HepG2 (cell line): ENCODE results near the gene LRRC32. TPM values are rescaled to one million over a fixed set of nuclear protein-coding genes. Genes with fewer than 3 reads are reported as not detected.

Source experiments
- ATAC-seq: fragments of 200-7000 bp; cut with Tn5 transposase; 3 replicates; pipeline ENCODE4 v1.9.1; 2020; ENCODE audit warnings: mild to moderate bottlenecking, moderate library complexity
- BruUV-seq: library from RNA; stranded (reverse); fragments of 400-500 nt; replicated peaks from 2 replicates; lab custom pipeline; 2021; lab: Mats Ljungman, UMichigan
- CTCF ChIA-PET: fragments of 300-600 bp; formaldehyde crosslinking; extraction: SDS; loops from one replicate; lab custom pipeline; 2021; ENCODE audit warnings: low total read pairs, inconsistent platforms, low intra/inter-chr PET ratio; lab: Yijun Ruan, JAX
- POLR2A ChIA-PET: fragments of 350-600 bp; sonication (Branson Sonifier 250); formaldehyde crosslinking; loops from one replicate; lab custom pipeline; 2020; ENCODE audit warnings: antibody characterized with exemption, inconsistent platforms; lab: Yijun Ruan, JAX
- DNase-seq: peaks from one replicate; pipeline ENCODE4 v3.0.0-alpha.2; 2015; ENCODE audit warnings: low spot score
- FAIRE-seq: peaks from 3 replicates; lab custom pipeline; 2011; peaks lifted over from hg19 to GRCh38; lab: Jason Lieb, UNC
- H2AFZ ChIP-seq: one replicate; pipeline ENCODE4 v1.6.1; 2011; ENCODE audit warnings: low read length, inconsistent platforms
- H3K27ac ChIP-seq: fragments of 300-600 bp; 3 replicates; pipeline ENCODE4 v1.8.0; 2011; ENCODE audit warnings: mixed run types, mild to moderate bottlenecking, mixed read lengths, low read length, inconsistent platforms; ENCODE audit not compliant: insufficient read depth; ENCODE audit errors: extremely low read length
- H3K27me3 ChIP-seq, 2 experiments: fragments of 200-600 bp in 1 of 2; 2 replicates in 1 of 2; 3 replicates in 1 of 2; pipeline versions ENCODE4 v1.6.0 to v1.8.0; 2011; ENCODE audit warnings: low read length in 2 of 2, mild to moderate bottlenecking in 2 of 2, moderate library complexity in 2 of 2, inconsistent platforms in 1 of 2; ENCODE audit not compliant: insufficient read depth in 2 of 2, control insufficient read depth in 1 of 2
- H3K36me3 ChIP-seq, 2 experiments: fragments of 200-600 bp in 1 of 2; replicated peaks in 1 of 2; 2 replicates in 1 of 2; 3 replicates in 1 of 2; pipeline versions ENCODE4 v1.5.1 to v1.8.0; 2011; ENCODE audit warnings: low read length in 2 of 2, inconsistent platforms in 1 of 2; ENCODE audit not compliant: insufficient read depth in 2 of 2, control insufficient read depth in 1 of 2
- H3K4me1 ChIP-seq: 2 replicates; pipeline ENCODE4 v1.5.1; 2012; ENCODE audit warnings: low read length, inconsistent platforms; ENCODE audit not compliant: insufficient read depth
- H3K4me2 ChIP-seq: 2 replicates; pipeline ENCODE4 v1.6.0; 2011; ENCODE audit warnings: low read depth, low read length, inconsistent platforms
- H3K4me3 ChIP-seq, 3 experiments: fragments of 200-600 bp in 1 of 3; sonication (generic), shearing (Covaris generic) in 1 of 3; replicated peaks in 1 of 3; 2 replicates each; pipeline ENCODE4 v1.5.1; 2011 to 2016; ENCODE audit warnings: low read length in 3 of 3, inconsistent platforms in 2 of 3, low read depth in 2 of 3, mild to moderate bottlenecking in 2 of 3, control low read depth in 1 of 3, mixed read lengths in 1 of 3; ENCODE audit not compliant: insufficient read depth in 1 of 3
- H3K79me2 ChIP-seq: one replicate; pipeline ENCODE4 v1.6.1; 2011; ENCODE audit warnings: low read length, inconsistent platforms; ENCODE audit not compliant: insufficient read depth
- H3K9ac ChIP-seq: 2 replicates; pipeline ENCODE4 v1.6.0; 2011; ENCODE audit warnings: mild to moderate bottlenecking, low read depth, low read length, inconsistent platforms; ENCODE audit not compliant: insufficient read depth
- H3K9me3 ChIP-seq: 2 replicates; pipeline ENCODE4 v1.5.1; 2012; ENCODE audit warnings: mild to moderate bottlenecking, low read length
- H4K20me1 ChIP-seq: 2 replicates; pipeline ENCODE4 v1.6.0; 2011; ENCODE audit warnings: inconsistent platforms, mild to moderate bottlenecking, low read length, moderate library complexity; ENCODE audit not compliant: insufficient read depth
- CCDC6 ChIP-seq: sonication (generic); formaldehyde crosslinking; IDR thresholded peaks from 2 replicates; pipeline ENCODE4 v1.8.1; 2022; ENCODE audit warnings: mild to moderate bottlenecking, missing genetic modification reagents, moderate library complexity
- DPF2 ChIP-seq: sonication (generic); formaldehyde crosslinking; IDR thresholded peaks from 2 replicates; pipeline ENCODE4 v1.4.0; 2020; ENCODE audit warnings: mild to moderate bottlenecking, low read depth, missing genetic modification reagents, borderline replicate concordance
- ELF1 ChIP-seq: sonication (generic); formaldehyde crosslinking; IDR thresholded peaks from 2 replicates; pipeline ENCODE4 v1.4.0; 2020; ENCODE audit warnings: missing genetic modification reagents
- MAFG ChIP-seq: sonication (generic); formaldehyde crosslinking; IDR thresholded peaks from 2 replicates; pipeline ENCODE4 v1.5.1; 2020; ENCODE audit warnings: mild to moderate bottlenecking, missing genetic modification reagents
- PAXIP1 ChIP-seq: sonication (generic); formaldehyde crosslinking; conservative IDR thresholded peaks from 2 replicates; pipeline ENCODE4 v1.4.0; 2020; ENCODE audit warnings: mild to moderate bottlenecking, missing genetic modification reagents, moderate library complexity
- TBP ChIP-seq: sonication (generic); formaldehyde crosslinking; IDR thresholded peaks from 2 replicates; pipeline ENCODE4 v1.5.0; 2020; ENCODE audit warnings: missing genetic modification reagents
- ZNF460 ChIP-seq: sonication (generic); formaldehyde crosslinking; IDR thresholded peaks from 2 replicates; pipeline ENCODE4 v1.5.1; 2020; ENCODE audit warnings: missing genetic modification reagents, mild to moderate bottlenecking, borderline replicate concordance
- ZNF605 ChIP-seq: sonication (generic); formaldehyde crosslinking; IDR thresholded peaks from 2 replicates; pipeline ENCODE4 v1.8.0; 2022; ENCODE audit warnings: mild to moderate bottlenecking, missing genetic modification reagents
- ZNF646 ChIP-seq: sonication (generic); formaldehyde crosslinking; IDR thresholded peaks from 2 replicates; pipeline ENCODE4 v1.9.0; 2021; ENCODE audit warnings: mild to moderate bottlenecking, missing genetic modification reagents
- ZNF720 ChIP-seq: sonication (generic); formaldehyde crosslinking; IDR thresholded peaks from 2 replicates; pipeline ENCODE4 v1.4.0; 2020; ENCODE audit warnings: missing genetic modification reagents
- ZNF770 ChIP-seq: sonication (generic); formaldehyde crosslinking; IDR thresholded peaks from 2 replicates; pipeline ENCODE4 v1.5.0; 2020; ENCODE audit warnings: mild to moderate bottlenecking, missing genetic modification reagents
- ZNF782 ChIP-seq: sonication (generic); formaldehyde crosslinking; IDR thresholded peaks from 2 replicates; pipeline ENCODE4 v1.4.0; 2020; ENCODE audit warnings: missing genetic modification reagents, mild to moderate bottlenecking, borderline replicate concordance
- ZSCAN20 ChIP-seq: sonication (generic); formaldehyde crosslinking; IDR thresholded peaks from 2 replicates; pipeline ENCODE4 v1.4.0; 2020; ENCODE audit warnings: missing genetic modification reagents, mild to moderate bottlenecking, borderline replicate concordance
- ZZZ3 ChIP-seq: sonication (generic); formaldehyde crosslinking; IDR thresholded peaks from 2 replicates; pipeline ENCODE4 v1.4.0; 2020; ENCODE audit warnings: missing genetic modification reagents, mild to moderate bottlenecking, borderline replicate concordance
- WGBS: methylation state at CpG from one replicate; pipeline ENCODE4 v1.1.6; 2017; ENCODE audit warnings: low lambda C conversion rate; 5-methylcytosine and 5-hydroxymethylcytosine counted together
- in situ Hi-C: cut with HindIII; loops from 2 replicates; pipeline ENCODE4 v1.10.0; 2017; ENCODE audit warnings: low pct_unique_long_range_greater_than_20kb; ENCODE audit not compliant: extremely low pct_ligation_motif_present
- intact Hi-C: fragments of 100-400 bp; cut with micrococcal nuclease; formaldehyde crosslinking; loops from one replicate; pipeline ENCODE4 v1.10.0; 2022; ENCODE audit not compliant: unreplicated experiment
- polyA plus RNA-seq, 8 experiments: library from polyadenylated mRNA; depleted of rRNA in 3 of 8; stranded (reverse) in 7 of 8; unstranded in 1 of 8; fragments of >200 nt; fragmentation: Illumina TruSeq in 4 of 8; extraction: Trizol in 4 of 8; gene quantifications; 2 replicates each; pipeline versions ENCODE4 v1.2.1 to v1.2.3, GENCODE V29; 2011 to 2016; ENCODE audit warnings: low read depth in 4 of 8, missing spikeins in 1 of 8, mixed read lengths in 1 of 8; ENCODE audit not compliant: insufficient read depth in 1 of 8
- total RNA-seq, 5 experiments: library from RNA; depleted of rRNA; stranded (reverse); fragments of >200 nt; fragmentation: Illumina TruSeq; extraction: Trizol; gene quantifications; 2 replicates each; pipeline ENCODE4 v1.2.3, GENCODE V29; 2016; ENCODE audit warnings: low read depth in 1 of 5

LRRC32 gene
- total and polyA plus RNA-seq, 2 of the 13 experiments (the other 11 are each of a cell fraction or from before 2014, with no cell fraction given), result 0.07 TPM; not detected in 1

GRCh38 chr11:76695133-76695532, 24.6 kb upstream of the LRRC32 start:
- FAIRE-seq (no peak), ATAC-seq (no peak), DNase-seq (no peak)
- in situ Hi-C loops (no loop called here), intact Hi-C loops (no loop called here)
- CTCF ChIA-PET, result no interaction called here
- 6% methylated on average over 9 of the region's 13 CpGs for WGBS
- Histone ChIP-seq H2AFZ (no peak overlapping the region), H3K79me2 (no peaks in the 10 kb centered on the region), H3K27me3 (peaks cover 4 to 19% of the 10 kb centered on the region in 2 experiments; a peak in 3 of 5 replicates), H3K4me1 (no peaks in the 10 kb centered on the region), H3K4me2 (no peak overlapping the region), H3K9ac (no peak overlapping the region), H4K20me1 (no peaks in the 10 kb centered on the region), H3K4me3 (no peak overlapping the region), H3K27ac (no peak overlapping the region), H3K36me3 (no peaks in the 10 kb centered on the region), H3K9me3 (no peaks in the 10 kb centered on the region)
- BruUV-seq, result no TSS peak
- POLR2A ChIA-PET, result no interaction called here
- TF ChIP-seq ZNF646 (CRISPR knock-in tag), result no peak
- no peak for TF ChIP-seq ZNF460 (CRISPR knock-in tag)
- no peak for TF ChIP-seq ZNF605 (CRISPR knock-in tag)
- TF ChIP-seq CCDC6 (CRISPR knock-in tag), result no peak
- TF ChIP-seq ZZZ3 (CRISPR knock-in tag), result no peak
- no peak for TF ChIP-seq PAXIP1 (CRISPR knock-in tag)
- no peak for TF ChIP-seq ELF1 (CRISPR knock-in tag)
- TF ChIP-seq ZNF770 (CRISPR knock-in tag), result no peak
- TF ChIP-seq MAFG (CRISPR knock-in tag), result no peak
- TF ChIP-seq DPF2, result no peak
- TF ChIP-seq ZSCAN20 (CRISPR knock-in tag), result no peak
- TF ChIP-seq ZNF720 (CRISPR knock-in tag), result no peak
- TF ChIP-seq TBP, result no peak
- TF ChIP-seq ZNF782 (CRISPR knock-in tag), result no peak
